ENCODE data around the gene MRFAP1L1. TPM values are rescaled to one million over a fixed set of nuclear protein-coding genes. Genes with fewer than 3 reads are reported as not detected.

The MRFAP1L1 gene
- total and polyA plus RNA-seq, 9 of the 15 experiments (the other 6 are each of a cell fraction or from before 2014, with no cell fraction given): 37.6 to 111 (median 83.8) TPM

GRCh38 chr4:6709230-6710114 is at the start of gene MRFAP1L1 (continued):
- TF ChIP-seq NKRF (IDR thresholded peaks at IDR 0.05; ENCODE audit: borderline replicate concordance) (peak; percentile 60; the same call in 1 of the 2 replicates), FUS (optimal IDR thresholded peaks at IDR 0.05; ENCODE audit: low read depth, low read length) (no peak), SPI1 (IDR thresholded peaks at IDR 0.05; ENCODE audit: borderline replicate concordance, low read depth, low read length) (peak; percentile 78; the same call in 1 of the 2 replicates), CREBBP (IDR thresholded peaks at IDR 0.05; ENCODE audit: low read depth, low read length) (no peak), ZNF780A (CRISPR knock-in tag; IDR thresholded peaks at IDR 0.05) (no peak), THAP12 (CRISPR knock-in tag; IDR thresholded peaks at IDR 0.05) (no peak), HINFP (tag; conservative IDR thresholded peaks at IDR 0.05; ENCODE audit: low read depth) (no peak), FOXJ3 (CRISPR knock-in tag; IDR thresholded peaks at IDR 0.05) (no peak), ZNF57 (CRISPR knock-in tag; IDR thresholded peaks at IDR 0.05) (no peak), ARNT (IDR thresholded peaks at IDR 0.05) (0 out of 4 replicates have a peak, but pooled peaks have one; percentile 21 to 48), ZBTB2 (IDR thresholded peaks at IDR 0.05) (peak; percentile 76; the same call in 1 of the 2 replicates), ZNF253 (CRISPR knock-in tag; conservative IDR thresholded peaks at IDR 0.05) (no peak), ZSCAN29 (IDR thresholded peaks at IDR 0.05) (no peak), NELFE (IDR thresholded peaks at IDR 0.05; ENCODE audit: insufficient read depth, insufficient read length) (no peak), SRSF1 (IDR thresholded peaks at IDR 0.05; ENCODE audit: low read depth, low read length) (no peak), L3MBTL2 (IDR thresholded peaks at IDR 0.05) (peak; percentile 97), HNRNPL (IDR thresholded peaks at IDR 0.05; ENCODE audit: low read depth, low read length) (no peak), CBFB (CRISPR knock-in tag; IDR thresholded peaks at IDR 0.05) (no peak), HCFC1 (IDR thresholded peaks at IDR 0.05; ENCODE audit: low read depth, low read length) (peak; percentile 68), TBL1XR1 (IDR thresholded peaks at IDR 0.05; ENCODE audit: low read length in 2 of 2) (no peak), ZNF586 (CRISPR knock-in tag; conservative IDR thresholded peaks at IDR 0.05) (no peak), ATF7 (IDR thresholded peaks at IDR 0.05) (peak; percentile 54; the same call in 1 of the 2 replicates)
